Mammary epithelial cell (primary cell): ENCODE measurements around the gene SPAAR.

Experiments used
- EZH2 ChIP-seq: IDR thresholded peaks from 2 replicates; pipeline ENCODE4 v1.6.1; 2012; ENCODE audit warnings: low read length, inconsistent platforms, borderline replicate concordance
- TF ChIP-seq, protein P1 (sequence below), 2 donors: IDR thresholded peaks in 1 of 2; conservative IDR thresholded peaks in 1 of 2; 2 replicates each; pipeline ENCODE4 v1.5.1; 2011 to 2012; ENCODE audit warnings: inconsistent platforms in 2 of 2, low read length in 2 of 2, mild to moderate bottlenecking in 2 of 2, control low read depth in 1 of 2, low read depth in 1 of 2; ENCODE audit not compliant: insufficient read depth in 1 of 2; ENCODE audit errors: extremely low read depth in 1 of 2

- TF ChIP-seq, protein P1, sequence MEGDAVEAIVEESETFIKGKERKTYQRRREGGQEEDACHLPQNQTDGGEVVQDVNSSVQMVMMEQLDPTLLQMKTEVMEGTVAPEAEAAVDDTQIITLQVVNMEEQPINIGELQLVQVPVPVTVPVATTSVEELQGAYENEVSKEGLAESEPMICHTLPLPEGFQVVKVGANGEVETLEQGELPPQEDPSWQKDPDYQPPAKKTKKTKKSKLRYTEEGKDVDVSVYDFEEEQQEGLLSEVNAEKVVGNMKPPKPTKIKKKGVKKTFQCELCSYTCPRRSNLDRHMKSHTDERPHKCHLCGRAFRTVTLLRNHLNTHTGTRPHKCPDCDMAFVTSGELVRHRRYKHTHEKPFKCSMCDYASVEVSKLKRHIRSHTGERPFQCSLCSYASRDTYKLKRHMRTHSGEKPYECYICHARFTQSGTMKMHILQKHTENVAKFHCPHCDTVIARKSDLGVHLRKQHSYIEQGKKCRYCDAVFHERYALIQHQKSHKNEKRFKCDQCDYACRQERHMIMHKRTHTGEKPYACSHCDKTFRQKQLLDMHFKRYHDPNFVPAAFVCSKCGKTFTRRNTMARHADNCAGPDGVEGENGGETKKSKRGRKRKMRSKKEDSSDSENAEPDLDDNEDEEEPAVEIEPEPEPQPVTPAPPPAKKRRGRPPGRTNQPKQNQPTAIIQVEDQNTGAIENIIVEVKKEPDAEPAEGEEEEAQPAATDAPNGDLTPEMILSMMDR (conservative IDR thresholded peaks at IDR 0.05 in 1 of 2, IDR thresholded peaks at IDR 0.05 in 1 of 2; ENCODE audit: extremely low read depth in 1 of 2, insufficient read depth in 1 of 2, low read depth in 1 of 2, low read length in 2 of 2): no peak
- TF ChIP-seq EZH2: no peak
These were observed 27.9 kb downstream of the SPAAR start for GRCh38 chr9:35937227-35937626.
